Measurements from ENCODE around the gene GPBAR1.
A peak's percentile ranks its signal among the peaks of the same experiment; 100 is the strongest.

DNA sequence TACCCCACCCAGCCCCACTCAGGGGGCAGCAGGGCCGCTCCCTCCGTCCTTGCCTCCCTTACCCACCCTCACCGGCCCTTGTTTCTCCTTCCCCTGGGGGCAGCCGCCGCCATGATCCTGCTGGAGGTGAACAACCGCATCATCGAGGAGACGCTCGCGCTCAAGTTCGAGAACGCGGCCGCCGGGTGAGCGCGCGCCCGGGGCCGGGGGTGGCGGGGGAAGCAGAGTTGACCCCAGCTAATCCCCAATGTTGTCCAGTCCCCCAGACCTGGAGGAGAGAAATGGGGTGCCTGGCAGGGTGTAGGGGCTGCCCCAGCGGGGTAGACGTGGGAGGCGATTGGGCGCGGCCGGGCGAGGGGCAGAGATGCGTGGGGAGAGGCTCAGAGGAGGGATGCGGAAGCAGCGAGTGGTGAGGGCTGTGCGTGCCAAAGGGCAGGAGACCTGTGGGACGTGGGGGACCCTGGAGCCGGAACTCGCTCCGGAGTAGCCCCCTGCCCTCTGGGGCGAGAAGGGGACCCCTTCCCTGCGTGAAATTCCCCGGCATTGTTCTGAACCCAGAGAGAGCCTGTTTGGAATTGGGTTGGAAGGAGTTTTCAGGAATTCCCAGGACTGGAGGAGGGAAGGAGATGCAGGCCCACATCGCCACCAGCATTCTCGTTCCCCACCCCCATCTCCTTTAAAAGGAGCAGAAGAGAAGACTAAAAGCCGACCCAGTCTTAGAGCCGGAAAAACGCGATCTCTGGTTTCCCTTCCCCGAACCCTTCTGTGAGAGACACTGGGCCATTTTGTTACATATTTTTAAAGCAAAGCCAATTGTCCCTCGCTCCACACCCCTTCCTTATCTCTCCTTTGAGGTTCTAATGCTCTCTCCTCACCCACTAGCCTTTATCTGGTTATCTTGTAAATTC is 43.2 kb upstream of the GPBAR1 start:
- no peak for TF ChIP-seq HDAC6 (IDR thresholded peaks at IDR 0.05; ENCODE audit: low read depth, low read length)
- TF ChIP-seq, protein P1, sequence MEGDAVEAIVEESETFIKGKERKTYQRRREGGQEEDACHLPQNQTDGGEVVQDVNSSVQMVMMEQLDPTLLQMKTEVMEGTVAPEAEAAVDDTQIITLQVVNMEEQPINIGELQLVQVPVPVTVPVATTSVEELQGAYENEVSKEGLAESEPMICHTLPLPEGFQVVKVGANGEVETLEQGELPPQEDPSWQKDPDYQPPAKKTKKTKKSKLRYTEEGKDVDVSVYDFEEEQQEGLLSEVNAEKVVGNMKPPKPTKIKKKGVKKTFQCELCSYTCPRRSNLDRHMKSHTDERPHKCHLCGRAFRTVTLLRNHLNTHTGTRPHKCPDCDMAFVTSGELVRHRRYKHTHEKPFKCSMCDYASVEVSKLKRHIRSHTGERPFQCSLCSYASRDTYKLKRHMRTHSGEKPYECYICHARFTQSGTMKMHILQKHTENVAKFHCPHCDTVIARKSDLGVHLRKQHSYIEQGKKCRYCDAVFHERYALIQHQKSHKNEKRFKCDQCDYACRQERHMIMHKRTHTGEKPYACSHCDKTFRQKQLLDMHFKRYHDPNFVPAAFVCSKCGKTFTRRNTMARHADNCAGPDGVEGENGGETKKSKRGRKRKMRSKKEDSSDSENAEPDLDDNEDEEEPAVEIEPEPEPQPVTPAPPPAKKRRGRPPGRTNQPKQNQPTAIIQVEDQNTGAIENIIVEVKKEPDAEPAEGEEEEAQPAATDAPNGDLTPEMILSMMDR (IDR thresholded peaks at IDR 0.05; ENCODE audit: control extremely low read depth in 1 of 3, insufficient read depth in 1 of 3, low read depth in 1 of 3, low read length in 3 of 3): no peak
- TF ChIP-seq POLR2A (IDR thresholded peaks at IDR 0.05; ENCODE audit: control extremely low read depth in 1 of 2, low read depth in 2 of 2, low read length in 2 of 2): peak in 1 of 2 experiments; percentile 67; a peak in 1 of 3 replicates
- TF ChIP-seq EZH2 (IDR thresholded peaks at IDR 0.05; ENCODE audit: low read depth, low read length, severe bottlenecking): no peak
- TF ChIP-seq, protein P2, sequence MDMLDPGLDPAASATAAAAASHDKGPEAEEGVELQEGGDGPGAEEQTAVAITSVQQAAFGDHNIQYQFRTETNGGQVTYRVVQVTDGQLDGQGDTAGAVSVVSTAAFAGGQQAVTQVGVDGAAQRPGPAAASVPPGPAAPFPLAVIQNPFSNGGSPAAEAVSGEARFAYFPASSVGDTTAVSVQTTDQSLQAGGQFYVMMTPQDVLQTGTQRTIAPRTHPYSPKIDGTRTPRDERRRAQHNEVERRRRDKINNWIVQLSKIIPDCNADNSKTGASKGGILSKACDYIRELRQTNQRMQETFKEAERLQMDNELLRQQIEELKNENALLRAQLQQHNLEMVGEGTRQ (IDR thresholded peaks at IDR 0.05; ENCODE audit: low read length): no peak
- TF ChIP-seq CREB1 (IDR thresholded peaks at IDR 0.05): no peak
